ENCODE measurements around the gene NBAS. TPM values are rescaled to one million over a fixed set of nuclear protein-coding genes. Genes with fewer than 3 reads are reported as not detected.
"Not testable (repeated sequence)": the region's sequence is repeated elsewhere in the genome, so short reads cannot be mapped to it uniquely, and the experiment has no call there.

The NBAS gene
- polyA plus RNA-seq, 1 experiment, result 35.6 TPM

DNA sequence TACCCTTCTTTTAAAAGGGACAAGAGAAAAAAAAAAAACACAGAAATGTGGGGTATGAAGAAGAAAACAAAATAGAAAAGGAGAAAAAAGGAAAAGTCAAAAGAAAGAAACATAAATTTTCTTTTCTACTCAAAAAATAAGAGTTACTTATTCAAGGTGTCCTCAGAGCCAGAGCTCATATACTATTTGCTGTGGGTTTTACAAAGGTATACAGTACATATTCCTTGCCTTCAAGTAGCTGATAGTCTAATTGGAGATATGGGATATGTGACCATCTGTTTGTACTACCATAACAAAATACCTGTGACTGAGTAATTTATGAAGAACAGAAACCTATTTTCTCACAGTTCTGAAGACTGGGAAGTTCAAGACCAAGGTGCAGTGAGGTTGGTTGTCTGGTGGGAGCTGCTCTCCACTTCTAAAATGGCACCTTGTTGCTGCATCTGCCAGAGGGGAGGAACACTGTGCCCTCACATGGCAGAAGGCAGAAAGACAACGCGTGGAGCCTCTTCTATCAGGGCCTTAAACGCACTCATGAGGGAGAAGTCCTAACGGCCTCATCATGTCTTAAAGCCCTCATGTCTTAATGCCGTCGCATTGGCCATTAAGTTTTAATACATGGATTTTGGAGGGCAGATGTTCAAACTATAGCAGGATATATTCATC, 33.9 kb downstream of the NBAS start:
- Histone ChIP-seq H3K27me3 (ENCODE audit: control insufficient read depth, insufficient read depth, low read length) (no peaks in the 10 kb centered on the region), H3K4me3 (ENCODE audit: low read depth, low read length) (no peak overlapping the region), H3K36me3 (ENCODE audit: control insufficient read depth, insufficient read depth, low read length) (no peaks in the 10 kb centered on the region; the same call in none of the 2 replicates)
- CTCF ChIA-PET, result no interaction called here
- DNase-seq (ENCODE audit: low read depth), result no peak
- POLR2A ChIA-PET, result no interaction called here
- no peak for TF ChIP-seq CTCF (IDR thresholded peaks at IDR 0.05; ENCODE audit: insufficient read depth, low read depth, low read length)

- H3K27me3 ChIP-seq (ENCODE audit: control insufficient read depth, insufficient read depth, low read length), result no peaks in the 10 kb centered on the region
- no peaks in the 10 kb centered on the region; the same call in 1 of the 2 replicates for H3K36me3 ChIP-seq (ENCODE audit: control insufficient read depth, insufficient read depth, low read length)
- CTCF ChIA-PET, result interaction anchor here (1.3 to 1.4 kb wide), 2 partner anchors 9 to 15 kb away, joined by 4 read pairs; no protein-coding TSS in a partner anchor
- H3K4me3 ChIP-seq (ENCODE audit: low read depth, low read length), result no peak overlapping the region
- TF ChIP-seq CTCF (IDR thresholded peaks at IDR 0.05; ENCODE audit: insufficient read depth, low read depth, low read length), result no peak
- no peak for DNase-seq (ENCODE audit: low read depth)
- POLR2A ChIA-PET, result no interaction called here
Observed at GRCh38 chr2:15521641-15522181, 39.4 kb downstream of the NBAS start.

DNA sequence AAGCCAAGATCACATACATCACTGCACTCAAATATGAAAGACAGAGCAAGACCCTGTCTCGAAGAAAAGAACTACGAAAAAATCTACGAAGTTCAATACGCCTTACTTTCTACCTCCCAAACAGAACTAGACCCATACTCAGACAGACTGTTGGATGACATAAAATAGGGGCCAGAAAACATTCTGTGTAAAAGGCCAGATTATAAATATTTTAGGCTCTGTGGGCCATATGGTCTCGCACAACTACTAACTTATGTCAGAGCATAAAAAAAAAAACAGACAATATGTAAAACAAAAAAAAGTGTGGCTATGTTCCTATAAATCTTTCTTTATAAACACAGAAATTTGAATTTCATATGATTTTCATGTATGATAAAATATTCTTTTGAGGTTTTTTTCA, 40.8 kb downstream of the NBAS start:
- POLR2A ChIA-PET, result no interaction called here
- CTCF ChIA-PET, result no interaction called here

GRCh38 chr2:15518759-15519158, 42.4 kb downstream of the NBAS start:
- H3K4me3 ChIP-seq (ENCODE audit: low read depth, low read length); H3K36me3 ChIP-seq (ENCODE audit: control insufficient read depth, insufficient read depth, low read length); H3K27me3 ChIP-seq (ENCODE audit: control insufficient read depth, insufficient read depth, low read length); POLR2A ChIA-PET; DNase-seq (ENCODE audit: low read depth): not testable (repeated sequence)
- CTCF ChIA-PET, result interaction anchor here (1.3 kb wide), 1 partner anchor 11 kb away, joined by 3 read pairs; no protein-coding TSS in a partner anchor

More for the DNA sequence above, 40.8 kb downstream of the NBAS start:
- Histone ChIP-seq H3K27me3 (ENCODE audit: control insufficient read depth, insufficient read depth, low read length) (no peaks in the 10 kb centered on the region), H3K4me3 (ENCODE audit: low read depth, low read length) (no peak overlapping the region), H3K36me3 (ENCODE audit: control insufficient read depth, insufficient read depth, low read length) (no peaks in the 10 kb centered on the region; the same call in 1 of the 2 replicates)
- no peak for TF ChIP-seq CTCF (IDR thresholded peaks at IDR 0.05; ENCODE audit: insufficient read depth, low read depth, low read length)
- no peak for DNase-seq (ENCODE audit: low read depth)

- Histone ChIP-seq H3K27me3 (ENCODE audit: control insufficient read depth, insufficient read depth, low read length) (no peaks in the 10 kb centered on the region), H3K36me3 (ENCODE audit: control insufficient read depth, insufficient read depth, low read length) (0 out of 2 replicates have a peak, but pooled peaks cover 2% of the 10 kb centered on the region), H3K4me3 (ENCODE audit: low read depth, low read length) (no peak overlapping the region)
- ChIA-PET CTCF (interaction anchor here (1.3 kb wide), 1 partner anchor 10 kb away, joined by 3 read pairs; no protein-coding TSS in a partner anchor), POLR2A (no interaction called here)
- no peak for TF ChIP-seq CTCF (IDR thresholded peaks at IDR 0.05; ENCODE audit: insufficient read depth, low read depth, low read length)
- DNase-seq (ENCODE audit: low read depth), result no peak
Observed at GRCh38 chr2:15517793-15518192, 43.3 kb downstream of the NBAS start.

Data from BJ (cell line).